Measurements from ENCODE around the gene AFM.
A peak's percentile ranks its signal among the peaks of the same experiment; 100 is the strongest.

AFM gene

DNA sequence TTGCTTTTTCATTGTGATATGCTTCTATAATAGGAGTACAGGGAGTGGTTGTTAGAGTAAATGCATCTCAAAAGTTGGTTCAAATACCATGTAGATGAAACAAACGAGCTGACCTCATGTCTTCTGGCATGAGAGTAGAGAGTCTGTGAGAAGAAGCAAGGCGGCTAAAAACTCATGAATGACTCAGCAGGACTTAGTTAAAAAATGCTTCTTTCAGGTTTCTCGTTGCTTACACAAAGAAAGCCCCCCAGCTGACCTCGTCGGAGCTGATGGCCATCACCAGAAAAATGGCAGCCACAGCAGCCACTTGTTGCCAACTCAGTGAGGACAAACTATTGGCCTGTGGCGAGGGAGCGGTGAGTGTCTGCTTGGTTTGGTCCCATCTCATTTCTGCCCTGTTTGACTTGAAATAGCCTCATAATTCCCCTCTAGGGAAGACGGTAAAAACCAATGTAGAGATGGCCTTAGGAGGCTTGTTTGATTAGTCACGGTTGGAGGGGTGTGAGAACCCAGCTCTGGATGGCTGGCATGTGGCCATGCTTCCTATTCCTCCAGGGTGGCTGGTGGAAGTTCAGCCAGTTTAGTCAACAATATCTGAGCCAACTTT, 31.0 kb upstream of the AFM start:
- peak; percentile 63 to 81 for DNase-seq

DNA sequence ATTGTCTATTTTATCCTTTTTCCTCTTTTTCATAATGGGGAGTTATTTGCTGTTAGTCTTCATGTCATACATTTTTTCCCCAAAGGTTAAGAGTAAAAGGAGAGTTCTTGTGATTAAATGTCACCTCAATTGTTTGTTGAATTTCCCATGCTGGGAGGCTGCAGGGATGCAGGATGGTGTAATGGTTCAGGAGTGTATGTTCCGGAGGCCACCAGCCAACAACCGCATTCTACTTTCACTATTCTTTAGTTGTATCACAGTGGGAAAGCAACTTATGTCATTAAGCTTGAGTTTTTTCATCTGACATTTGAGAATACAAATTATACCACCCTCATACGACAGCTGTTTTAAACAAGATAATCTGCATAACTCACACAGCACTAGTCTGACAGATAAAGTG, 30.1 kb upstream of the AFM start:
- peak in 1 of 2 experiments; percentile 53 for DNase-seq

DNA sequence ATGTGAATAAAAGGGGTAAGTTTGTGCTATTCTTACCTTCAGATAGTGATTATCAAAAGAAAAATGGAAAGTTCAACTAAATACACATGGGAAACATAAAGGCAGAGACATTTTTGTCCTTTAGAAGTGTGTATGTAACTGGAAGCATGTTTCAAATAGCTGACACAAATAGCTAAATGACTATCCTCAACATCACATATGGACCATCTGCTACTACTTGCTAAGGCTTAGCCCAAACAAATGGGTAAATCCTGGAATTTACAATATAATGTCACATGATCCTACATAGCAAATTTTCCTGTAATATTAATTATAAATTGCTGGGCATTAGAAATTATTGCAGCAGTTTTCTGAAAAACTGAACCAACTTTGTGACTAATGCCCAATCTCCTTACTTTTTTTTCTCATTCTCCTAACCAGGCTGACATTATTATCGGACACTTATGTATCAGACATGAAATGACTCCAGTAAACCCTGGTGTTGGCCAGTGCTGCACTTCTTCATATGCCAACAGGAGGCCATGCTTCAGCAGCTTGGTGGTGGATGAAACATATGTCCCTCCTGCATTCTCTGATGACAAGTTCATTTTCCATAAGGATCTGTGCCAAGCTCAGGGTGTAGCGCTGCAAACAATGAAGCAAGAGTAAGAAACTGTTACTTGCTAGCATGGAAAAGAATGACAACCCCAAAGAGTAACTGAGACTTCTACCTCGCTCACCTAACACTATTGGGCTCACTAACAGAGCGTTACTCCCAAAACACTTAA, 29.4 kb upstream of the AFM start:
- peak; percentile 9 to 77 for DNase-seq

DNA sequence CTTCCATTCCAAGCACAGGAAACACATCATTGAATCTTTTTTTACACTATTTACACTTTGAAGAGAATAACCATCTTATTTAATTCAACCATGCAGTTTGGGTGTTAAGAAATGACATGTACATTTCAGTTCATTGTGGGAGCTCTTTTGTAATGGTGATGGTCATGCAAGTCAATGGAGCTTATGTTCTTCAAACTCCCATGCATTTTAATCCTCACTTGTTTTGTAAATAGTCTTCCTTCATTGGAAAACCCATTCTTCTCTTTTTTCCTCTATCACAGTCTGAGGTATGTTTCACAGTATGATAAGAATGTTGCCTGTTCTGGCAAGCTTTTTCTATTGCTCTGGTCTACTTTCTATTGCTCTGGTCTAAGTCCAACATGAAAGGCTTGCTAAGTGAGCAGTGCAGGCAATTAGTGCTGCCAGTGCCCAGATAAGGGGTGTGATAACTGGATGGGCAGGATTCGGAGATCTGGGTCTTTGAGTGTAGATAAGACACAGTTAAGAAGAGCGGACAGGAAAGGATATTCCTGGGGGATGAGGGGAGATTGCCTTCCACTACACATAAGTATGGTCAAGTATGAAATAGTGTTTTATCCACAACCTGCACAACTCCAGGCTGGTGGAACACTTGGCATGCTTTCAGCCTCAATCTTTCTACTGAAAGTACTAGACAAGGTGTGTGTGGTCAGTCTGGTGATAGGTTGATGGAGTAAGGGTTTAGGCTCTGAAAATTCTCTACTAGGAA, 28.4 kb upstream of the AFM start:
- DNase-seq = no peak

DNA sequence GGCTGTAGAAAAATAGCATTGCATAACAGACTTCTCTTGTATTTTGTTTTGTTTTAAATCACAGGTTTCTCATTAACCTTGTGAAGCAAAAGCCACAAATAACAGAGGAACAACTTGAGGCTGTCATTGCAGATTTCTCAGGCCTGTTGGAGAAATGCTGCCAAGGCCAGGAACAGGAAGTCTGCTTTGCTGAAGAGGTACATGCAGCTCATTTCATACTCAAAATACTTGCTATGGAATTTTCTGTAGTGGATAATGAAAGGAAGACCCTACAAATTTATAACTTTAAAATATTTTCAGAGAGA, 27.9 kb upstream of the AFM start:
- no peak for DNase-seq

DNA sequence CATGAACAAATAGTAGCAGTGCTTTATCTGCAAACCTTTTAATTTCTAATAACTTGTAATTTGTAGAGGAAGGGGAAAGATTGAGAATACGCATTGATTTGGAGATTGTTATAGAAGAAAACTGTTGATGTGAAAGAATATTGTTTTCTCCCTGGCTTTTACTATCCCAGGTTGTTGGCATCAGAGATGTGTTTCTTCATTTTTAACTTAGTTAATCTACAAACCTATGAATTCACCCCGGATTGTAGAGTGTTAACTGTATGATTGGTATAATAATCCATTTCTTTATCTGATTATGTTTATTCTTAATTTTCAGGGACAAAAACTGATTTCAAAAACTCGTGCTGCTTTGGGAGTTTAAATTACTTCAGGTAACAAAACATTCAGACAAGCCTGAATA, 26.6 kb upstream of the AFM start:
- DNase-seq = no peak

DNA sequence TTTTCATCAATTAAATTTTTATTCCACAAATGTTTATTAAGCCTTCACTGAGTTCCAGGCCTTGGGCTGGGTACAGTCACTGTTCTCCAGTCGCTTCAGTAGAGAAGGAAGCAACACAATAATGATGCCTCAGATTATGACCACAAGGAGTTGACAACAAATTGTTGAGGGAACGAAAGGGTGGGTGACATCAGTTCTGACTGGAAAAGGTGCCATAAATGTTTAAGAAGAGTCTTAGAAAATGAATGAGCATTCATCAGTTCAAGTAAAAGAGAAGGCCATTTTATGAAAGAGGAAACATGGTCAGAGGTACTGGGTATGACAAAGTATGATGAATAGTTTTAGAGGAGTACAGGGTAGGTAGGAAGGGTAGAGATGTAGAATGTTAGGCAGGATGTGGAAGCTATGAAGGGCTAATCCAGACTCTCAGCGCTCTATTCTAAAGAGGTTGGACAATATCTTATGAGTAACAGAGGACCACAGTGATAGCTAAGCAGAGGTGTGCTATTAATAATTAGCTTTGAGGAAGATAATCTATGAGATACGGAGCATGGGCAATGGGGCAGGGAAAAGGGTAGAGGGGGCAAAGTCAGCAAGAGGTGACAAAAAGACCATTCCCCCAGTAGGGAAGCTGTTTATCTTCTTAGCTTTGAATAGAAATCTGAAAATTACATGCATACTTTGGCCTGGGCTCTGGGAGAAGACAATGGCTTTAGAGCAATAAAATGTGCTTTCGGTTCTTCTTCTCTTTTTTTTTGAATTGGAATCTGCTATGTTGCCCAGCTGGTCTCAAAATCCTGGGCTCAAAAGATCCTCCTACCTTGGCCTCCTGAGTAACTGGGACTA, 25.1 kb upstream of the AFM start:
- no peak for DNase-seq

DNA sequence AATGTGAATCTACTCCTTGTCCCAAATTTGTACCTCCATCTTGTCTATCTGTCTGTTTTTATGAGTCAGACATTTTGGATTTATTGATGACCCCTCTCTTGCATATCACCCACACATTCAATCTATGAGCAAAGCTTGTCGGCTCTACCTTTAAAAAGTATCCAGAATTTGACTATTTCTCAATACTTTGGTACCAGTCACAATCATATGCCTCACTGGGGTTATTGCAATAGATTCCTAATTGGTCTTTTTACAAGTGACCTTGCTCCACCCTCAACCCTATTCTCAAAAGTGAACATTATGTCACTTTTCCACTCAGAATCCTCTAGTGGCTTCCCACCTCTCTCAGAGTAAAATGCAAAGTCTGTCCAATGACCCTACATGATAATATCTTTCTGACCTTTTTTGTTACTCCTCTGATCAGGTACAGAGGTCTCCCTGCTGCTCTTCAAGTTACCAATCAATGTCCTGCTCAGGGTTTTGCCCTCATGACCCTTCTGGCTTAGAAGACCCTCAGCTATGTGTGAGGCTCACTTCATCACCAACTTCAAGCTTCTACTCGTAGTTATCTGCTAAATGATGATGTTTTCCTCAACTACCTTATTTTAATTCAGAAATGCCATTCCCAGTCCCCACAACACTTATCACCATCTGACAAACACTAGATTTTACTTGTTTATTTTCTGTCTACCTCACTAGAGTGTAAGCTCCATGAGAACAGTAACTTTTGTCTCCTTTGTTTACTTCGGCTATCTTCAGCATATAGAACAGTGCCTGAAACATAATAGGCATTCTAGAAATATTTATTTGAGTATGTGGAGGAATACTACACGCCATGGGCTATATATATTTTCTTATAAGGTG, 23.1 kb upstream of the AFM start:
- no peak for DNase-seq

DNA sequence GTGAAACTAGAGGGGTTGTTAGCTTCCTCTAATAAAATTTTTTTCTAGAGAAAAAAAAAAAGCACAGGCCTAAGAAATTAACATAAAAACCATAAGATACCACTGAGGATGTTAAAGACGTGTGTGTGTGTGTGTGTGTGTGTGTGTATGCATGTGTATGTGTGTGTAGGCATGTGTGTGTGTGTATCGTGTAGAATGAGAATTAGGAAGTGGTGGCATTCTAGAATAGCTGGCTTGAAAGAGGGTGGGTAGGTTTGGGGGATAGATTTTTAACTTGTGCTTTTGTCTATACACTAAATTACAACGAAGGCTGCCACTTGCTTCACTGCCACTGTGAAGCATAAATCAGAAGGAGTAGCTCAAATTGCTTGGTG, 22.5 kb upstream of the AFM start:
- no peak for DNase-seq

DNA sequence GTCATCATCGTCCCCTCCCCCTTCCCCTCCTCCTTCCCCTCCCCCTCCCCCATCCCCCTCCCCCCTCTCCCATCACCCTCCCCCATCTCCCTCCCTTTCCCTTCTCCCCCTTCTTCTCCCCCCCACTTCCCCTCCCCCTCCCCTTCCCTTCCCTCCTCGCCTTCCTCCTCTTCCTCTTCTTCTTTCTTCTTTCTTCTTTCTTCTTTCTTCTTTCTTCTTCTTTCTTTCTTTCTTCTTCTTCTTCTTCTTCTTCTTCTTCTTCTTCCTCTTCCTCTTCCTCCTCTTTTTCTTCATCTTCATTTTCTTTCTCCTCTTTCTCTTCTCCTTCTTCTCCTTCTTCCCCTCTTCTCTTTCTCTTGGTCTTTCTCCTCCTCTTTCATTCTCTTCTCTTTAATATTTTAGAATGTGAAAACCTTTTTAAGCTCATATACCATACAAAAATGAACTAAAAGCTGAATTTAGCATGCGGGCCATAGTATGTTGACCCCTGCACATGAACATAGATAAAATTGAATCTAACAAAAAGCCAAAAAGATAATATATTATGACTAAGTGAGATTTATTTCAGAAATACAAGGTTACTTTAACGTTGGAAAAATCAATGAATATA, 20.5 kb upstream of the AFM start:
- DNase-seq = no peak

DNA sequence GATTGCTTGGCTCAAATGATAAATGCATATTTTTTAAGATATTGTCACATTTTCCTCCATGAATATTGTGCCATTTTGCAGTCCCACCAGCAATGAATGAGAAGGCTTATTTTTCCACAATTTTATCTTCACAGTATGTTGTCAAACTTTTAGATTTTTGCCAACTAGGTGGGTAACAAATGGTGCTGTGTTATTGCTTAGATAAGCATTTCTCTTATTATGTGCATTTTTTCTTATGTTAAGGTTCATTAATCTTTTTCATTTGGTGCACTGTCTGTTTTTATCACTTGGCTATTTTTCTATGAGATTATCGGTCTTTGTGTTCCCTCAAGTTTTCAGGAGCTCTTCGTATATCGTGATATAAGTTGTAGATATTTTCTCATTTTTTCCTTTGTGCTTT, 13.4 kb upstream of the AFM start:
- DNase-seq = no peak

DNA sequence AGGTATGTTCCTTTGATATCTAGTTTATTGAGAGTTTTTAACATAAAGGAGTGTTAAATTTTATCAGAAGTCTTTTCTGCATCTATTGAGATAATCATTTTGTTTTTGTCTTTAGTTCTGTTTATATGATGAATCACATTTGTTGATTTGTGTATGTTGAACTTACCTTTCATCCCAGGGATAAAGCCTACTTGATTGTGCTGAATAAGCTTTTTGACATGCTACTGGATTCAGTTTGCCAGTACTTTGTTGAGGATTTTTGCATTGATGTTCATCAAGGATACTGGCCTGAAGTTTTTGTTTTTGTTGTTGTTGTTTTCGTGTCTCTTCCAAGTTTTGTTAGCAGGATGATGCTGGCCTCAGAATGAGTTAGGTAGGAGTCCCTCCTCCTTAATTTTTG, 10.8 kb upstream of the AFM start:
- DNase-seq = no peak

DNA sequence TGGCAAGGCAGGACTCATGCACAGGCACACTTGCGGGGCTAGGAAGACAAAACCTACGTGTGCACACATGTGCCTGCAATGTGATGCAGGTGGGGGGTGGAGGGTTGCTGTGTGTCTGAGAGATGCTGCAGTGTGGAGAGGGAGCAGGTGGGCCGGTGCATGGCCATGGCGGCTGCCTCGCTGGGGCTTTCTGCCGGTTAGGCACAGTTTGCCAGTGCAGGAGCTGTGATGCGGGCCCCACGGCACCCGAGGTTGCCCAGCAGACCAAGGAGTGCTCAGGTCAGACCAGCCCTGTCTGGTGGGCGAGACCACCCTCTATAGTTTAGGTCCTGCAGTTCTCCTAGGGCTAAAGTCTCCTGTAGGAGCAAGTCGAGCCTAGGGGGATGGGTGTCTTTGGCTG, 4.4 kb upstream of the AFM start:
- DNase-seq = no peak

DNA sequence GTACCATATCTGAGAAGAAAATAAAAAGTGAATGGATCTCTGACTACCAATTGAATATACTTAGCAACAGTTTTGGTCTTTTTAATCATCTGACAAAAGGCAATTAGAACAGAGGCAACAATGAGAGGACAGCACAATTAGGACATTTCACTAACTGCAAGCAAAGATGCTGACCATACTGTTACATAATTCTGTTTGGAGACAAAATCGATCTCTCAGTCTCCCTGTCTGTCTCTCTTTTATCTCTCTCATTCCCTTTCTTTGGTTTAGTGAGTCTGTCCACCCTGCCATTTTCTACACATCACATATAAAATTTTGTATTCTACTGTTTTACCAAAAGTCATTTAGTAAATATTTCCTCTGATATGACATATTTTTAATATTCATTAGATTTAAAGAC, 2.2 kb upstream of the AFM start:
- no peak for DNase-seq

DNA sequence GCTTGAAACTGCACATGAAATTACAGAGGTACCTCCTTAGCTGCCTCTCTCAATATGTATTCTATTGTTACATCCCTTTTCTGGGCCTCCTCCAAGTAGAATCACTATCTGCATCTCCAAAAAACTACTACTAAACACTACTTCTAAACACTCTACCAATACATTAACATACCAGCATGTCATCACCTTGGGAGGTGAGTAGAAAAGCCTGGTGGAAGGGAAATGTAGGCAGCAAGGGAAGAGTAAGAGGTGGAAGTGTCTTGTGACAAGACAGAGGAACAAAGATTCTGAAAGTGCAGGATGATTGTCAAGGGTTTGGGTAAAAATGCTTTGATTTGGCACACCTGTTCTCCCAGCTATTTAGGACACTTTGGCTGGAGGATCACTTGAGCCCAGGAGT, 3.5 kb downstream of the AFM start:
- no peak for DNase-seq

DNA sequence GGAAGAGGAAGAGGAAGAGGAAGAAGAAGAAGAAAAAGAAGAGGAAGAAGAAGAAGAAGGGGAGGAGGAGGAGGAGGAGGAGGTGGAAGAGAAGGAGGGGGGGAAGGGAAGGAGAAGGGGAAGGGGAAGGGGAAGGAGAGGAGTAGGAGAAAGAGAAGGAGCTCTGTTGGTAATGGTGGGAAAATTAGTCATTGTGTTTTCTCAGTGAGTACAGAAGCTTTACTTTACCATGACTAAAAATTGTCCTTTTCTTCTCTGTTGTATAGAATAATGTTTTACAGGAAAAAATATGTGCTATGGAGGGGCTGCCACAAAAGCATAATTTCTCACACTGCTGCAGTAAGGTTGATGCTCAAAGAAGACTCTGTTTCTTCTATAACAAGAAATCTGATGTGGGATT, 4.1 kb downstream of the AFM start:
- no peak for DNase-seq

DNA sequence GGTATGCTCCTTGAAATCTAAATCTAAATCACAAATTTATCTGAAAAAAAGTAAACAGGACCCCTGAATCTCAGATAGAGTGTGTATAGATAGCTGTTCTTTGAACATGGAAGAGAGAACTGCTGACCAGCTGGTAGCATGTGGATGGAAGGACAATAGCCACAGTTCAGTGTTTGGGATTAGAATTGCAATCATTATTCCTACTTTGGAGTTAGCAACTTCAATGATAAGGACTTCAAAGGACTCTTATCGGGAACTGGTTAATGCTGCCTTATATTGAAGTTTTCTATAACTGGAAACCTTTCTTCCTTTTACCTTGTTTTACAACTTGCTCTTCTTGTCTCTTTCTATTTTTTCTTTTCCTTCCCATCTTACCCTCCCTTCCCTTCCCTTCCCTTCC, 5.0 kb downstream of the AFM start:
- DNase-seq = no peak

DNA sequence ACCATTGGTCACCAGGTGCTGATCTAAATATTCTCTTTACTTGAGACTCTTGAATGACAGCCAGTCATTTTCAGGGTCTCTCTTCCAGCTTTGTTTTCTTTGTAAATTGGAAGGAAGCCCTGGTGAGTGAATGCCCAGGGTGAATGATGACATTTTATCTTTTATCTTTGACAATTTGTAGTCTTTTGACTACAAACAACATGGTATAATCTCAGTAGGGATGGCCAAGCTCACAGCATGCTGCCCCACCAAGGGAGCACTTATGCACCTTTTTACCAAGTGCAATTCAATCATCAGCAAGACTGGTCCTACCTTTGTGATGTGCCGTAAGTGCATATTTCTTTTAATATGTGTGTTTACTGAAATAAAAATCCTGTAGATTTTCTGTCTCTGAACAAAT, 5.7 kb downstream of the AFM start:
- DNase-seq = no peak

DNA sequence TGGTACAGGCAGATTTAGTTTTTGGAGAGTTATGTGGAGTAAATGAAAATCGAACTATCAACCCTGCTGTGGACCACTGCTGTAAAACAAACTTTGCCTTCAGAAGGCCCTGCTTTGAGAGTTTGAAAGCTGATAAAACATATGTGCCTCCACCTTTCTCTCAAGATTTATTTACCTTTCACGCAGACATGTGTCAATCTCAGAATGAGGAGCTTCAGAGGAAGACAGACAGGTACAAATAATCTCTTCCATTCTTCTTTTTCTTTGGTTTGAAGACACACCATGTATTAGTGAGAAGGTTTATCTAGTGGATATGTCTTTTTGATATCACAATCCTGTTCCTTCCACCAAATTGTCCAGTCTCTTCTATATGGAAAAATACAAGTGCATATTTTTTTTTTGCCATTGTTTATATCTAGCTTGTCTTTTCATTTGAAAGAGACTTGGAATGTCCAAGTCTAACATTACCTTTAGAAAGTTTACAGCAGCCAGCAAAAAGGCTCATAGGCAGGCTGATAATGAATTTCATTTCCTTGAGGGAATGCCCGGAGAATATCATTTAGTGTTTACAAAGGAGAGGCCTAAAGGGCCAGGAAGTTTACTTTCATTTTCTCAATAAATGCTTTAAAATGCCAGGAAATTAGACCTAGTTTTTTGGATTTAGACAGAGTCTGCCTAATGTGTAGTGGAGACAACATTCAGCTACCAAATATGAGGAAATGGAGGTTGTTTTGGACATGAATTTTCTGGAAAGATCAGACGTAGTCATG, 18.6 kb downstream of the AFM start:
- no peak for DNase-seq

DNA sequence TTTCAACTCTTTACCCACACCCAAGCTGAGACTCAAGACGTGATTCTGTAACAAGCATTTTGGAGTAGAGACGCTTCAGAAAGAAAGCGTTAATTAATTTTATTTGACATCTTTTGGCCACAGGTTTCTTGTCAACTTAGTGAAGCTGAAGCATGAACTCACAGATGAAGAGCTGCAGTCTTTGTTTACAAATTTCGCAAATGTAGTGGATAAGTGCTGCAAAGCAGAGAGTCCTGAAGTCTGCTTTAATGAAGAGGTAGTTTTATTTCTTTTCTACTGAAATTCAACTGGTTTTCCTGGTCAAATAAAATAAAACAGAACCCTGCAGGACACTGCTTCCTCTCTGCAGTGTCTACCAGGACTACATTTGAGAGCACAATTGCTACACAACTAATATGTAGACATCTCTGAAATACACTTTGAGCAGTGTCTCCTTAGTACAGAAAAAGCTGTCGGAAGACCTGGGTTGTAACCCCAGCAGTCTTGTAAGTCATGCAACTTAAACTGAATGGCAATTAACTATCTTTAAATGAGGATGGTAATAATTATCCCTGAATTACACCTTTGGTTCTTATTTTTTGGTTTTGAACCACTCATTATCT, 20.2 kb downstream of the AFM start:
- no peak for DNase-seq

DNA sequence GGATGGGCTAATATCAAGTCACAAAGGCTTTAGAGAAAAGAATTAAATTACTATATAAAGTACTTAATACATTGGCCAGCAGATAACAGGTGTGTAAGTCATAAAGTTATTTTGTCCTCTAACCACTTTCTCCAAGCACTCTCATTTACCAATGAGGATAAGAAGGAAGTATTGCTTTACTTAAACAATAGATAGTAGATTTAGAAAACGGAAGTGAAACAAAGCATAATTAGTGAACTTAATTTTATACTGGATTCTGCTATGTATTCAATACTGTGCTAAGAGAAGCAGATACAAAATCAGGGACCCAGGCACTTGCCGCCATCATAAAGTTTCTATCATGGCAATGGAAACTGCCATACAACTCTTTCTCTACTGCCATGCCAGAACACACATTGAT, 24.0 kb downstream of the AFM start:
- no peak for DNase-seq

Data from NCI-H446 (cell line).